Daoy (cell line): Measurements from ENCODE around the gene PLXNA4. TPM values are rescaled to one million over a fixed set of nuclear protein-coding genes. Genes with fewer than 3 reads are reported as not detected.
A peak's percentile ranks its signal among the peaks of the same experiment; 100 is the strongest.

Experiments
- DNase-seq: peaks from one replicate; pipeline ENCODE4 v3.0.0-alpha.2; 2015; ENCODE audit warnings: low read depth
- total RNA-seq: library from RNA; depleted of rRNA; stranded (reverse); fragments of >200 nt; shearing (Covaris generic); gene quantifications from 2 replicates; pipeline ENCODE4 v1.2.3, GENCODE V29; 2014

Gene PLXNA4
- total RNA-seq, 1 experiment from 2014 or later, result 0.69 TPM

GRCh38 chr7:132562690-132563089 is 13.6 kb downstream of the PLXNA4 start:
- DNase-seq, result no peak

GRCh38 chr7:132561763-132562162 is 14.5 kb downstream of the PLXNA4 start:
- no peak for DNase-seq

DNA sequence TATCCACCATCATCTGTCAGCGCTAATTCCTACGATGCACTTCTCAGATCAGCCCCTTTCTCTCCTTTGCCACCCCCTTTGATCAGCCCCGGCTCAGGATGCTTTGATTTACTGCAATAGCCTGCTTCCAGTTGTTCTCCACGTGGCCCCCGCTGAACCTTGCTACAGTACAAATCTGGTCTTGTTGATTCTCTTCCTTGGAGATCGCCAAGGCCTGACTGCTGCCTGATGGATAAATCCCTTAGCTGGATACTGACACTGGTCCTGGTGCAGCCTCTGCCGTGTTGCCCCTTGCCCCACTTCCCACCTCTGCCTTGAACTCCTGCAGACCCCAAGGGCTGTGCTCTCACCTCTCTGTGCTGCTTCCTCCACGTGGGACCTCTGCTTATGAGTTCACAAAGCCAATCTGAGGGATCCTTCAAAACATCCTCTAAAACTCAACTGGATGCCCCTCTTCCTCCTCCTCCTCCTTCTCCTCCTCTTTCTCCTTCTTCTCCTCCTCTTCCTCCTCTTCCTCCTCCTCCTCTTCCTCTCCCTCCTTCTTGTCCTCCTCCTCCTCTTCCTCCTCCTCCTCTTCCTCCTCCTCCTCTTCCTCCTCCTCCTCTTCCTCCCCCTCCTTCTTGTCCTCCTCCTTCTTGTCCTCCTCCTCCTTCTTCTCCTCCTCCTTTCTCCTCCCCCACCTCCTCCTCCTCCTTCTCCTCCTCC is 15.3 kb downstream of the PLXNA4 start:
- DNase-seq, result no peak

DNA sequence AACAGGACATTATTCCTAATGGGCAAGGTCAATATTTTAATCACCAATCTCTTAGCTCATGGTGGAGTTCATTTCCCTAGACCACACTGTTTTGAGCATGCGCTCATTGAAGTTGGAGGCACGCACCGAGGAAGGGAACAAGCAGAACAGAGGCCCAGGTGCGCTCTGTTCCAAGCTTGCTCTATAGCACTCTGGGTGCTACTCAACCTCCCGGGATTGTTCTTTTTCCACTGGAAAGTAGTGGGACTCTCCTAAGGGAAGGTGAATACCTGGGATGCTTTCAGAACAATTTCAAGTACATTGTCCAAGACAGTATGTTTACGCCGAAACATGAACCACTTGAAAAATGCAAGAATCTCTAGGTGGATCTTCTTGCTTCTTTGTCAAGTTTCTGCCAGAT is 16.2 kb downstream of the PLXNA4 start:
- no peak for DNase-seq

DNA sequence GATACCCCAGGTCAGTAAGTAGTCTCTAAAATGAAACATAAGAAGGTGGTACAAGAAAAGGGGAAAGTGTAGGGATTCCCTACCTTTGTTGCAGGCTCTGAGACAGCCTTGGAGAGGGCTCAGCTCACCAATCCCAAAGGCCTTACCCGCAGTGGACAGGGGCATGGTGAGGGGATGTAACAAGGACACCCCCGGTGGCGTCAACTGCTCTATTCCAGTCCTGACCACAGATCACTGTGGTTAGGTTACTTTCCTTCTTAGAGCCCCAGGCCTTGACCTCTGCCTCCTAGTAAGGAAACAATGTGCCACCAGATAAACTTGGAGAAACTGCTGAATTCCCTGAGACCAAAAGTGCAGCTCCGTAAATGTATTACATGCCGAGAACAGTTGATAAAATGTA is 17.5 kb downstream of the PLXNA4 start:
- DNase-seq, result no peak

- DNase-seq, result peak; percentile 59
Measured at GRCh38 chr7:132557489-132558044, 18.7 kb downstream of the PLXNA4 start.

DNA sequence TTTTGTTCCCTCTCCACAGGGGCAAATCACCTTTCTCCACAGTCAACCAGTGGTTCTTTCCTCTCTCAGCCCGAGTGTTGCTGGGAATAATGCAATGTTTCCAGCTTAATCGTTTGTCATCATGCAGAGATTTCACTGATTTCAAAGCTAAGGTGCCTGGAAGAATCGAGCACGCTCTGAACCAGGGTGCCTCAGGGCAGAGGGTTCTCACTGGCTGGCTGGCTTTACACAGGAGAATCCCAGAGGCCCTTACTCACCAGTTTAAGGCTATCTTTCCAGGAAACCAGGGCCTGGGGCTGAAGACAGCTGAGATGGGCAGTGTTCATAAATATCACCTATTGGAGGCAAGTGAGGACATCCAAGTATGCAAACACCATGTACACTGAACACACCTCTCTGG is 21.8 kb downstream of the PLXNA4 start:
- no peak for DNase-seq

DNA sequence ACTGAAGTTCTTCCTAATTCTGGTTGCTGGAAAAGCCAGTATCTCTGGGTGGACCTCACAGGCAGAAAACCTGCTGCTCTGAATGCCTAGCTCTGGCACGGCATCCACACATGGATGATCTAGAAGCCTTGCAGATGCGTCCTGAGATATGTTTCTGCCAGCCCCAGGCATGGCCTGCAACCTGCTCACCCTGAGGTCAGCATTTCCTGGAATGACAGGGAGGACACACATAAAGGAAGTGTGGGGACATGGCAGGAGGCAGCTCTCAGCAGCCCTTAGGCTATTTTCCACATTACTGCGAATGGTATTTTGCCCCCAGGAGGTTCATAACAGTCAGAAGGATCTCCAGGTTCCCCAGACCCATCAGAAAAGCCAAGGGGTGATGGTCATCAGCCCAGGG is 23.2 kb downstream of the PLXNA4 start:
- DNase-seq, result no peak

GRCh38 chr7:132551886-132552285 is 24.4 kb downstream of the PLXNA4 start:
- no peak for DNase-seq

- no peak for DNase-seq
Measured at GRCh38 chr7:132551439-132551838, 24.8 kb downstream of the PLXNA4 start.

GRCh38 chr7:132548489-132549078 is 27.7 kb downstream of the PLXNA4 start:
- peak; percentile 94 for DNase-seq

GRCh38 chr7:132547821-132548220 is 28.4 kb downstream of the PLXNA4 start:
- peak; percentile 34 for DNase-seq

- no peak for DNase-seq
Measured at GRCh38 chr7:132546366-132547127, 29.7 kb downstream of the PLXNA4 start.

DNA sequence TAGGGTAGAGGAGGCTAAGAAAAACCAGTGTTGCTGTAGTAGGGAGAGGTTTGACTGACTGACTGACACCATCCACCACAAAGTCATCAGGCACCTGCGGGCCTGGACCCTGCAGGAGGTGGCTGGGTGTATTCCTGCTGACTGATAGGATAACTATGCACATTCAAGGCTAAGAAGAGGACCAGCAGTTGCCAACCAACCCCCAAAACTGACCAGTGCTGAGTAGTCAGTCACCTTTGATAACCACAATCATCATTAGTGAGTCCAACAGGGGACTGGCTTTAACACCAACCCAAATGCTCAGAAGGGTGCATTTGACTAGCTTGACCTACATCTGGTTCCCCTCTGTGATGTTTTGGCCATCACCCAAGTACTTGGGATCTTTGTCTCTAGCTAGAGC is 30.5 kb downstream of the PLXNA4 start:
- DNase-seq, result no peak

DNA sequence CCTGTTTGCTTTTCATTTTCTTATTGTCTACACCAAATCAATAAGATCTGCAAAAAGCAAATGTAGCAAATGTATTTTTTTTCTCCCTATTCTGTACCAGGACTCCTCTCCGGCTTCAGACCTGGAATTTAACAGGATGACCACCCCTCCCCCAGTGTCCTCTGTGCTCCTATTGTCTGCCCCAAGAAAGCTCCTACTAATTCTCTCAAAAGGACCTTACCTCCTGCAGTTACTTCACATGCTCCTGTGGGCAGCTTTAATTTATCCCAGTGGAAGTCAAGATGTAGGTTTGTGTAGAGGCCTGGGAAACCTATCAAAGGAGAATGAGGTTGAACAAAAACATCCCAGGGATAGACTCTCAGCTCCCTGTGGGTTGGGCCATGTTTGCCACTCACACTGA is 31.3 kb downstream of the PLXNA4 start:
- no peak for DNase-seq

GRCh38 chr7:132544025-132544424 is 32.2 kb downstream of the PLXNA4 start:
- DNase-seq, result no peak

DNA sequence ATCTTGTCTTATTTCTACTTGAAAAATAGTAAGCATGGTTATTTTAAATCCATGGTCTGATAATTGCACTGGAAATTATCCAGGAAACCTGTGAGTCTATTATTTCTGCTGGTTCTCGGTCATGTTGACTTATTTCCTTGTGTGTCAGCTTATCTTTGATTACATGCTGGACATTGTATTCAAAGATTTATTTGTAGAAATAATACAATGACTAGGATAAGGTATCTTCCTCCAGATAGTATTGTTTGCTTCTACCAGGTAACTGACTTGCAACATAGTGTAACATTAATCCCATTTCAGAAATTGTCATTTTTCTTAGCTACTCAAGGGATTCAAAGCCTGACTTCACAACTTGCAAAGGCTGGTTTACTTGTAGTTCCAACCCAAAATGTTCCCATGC is 33.4 kb downstream of the PLXNA4 start:
- no peak for DNase-seq

GRCh38 chr7:132541656-132542055 is 34.6 kb downstream of the PLXNA4 start:
- no peak for DNase-seq

DNA sequence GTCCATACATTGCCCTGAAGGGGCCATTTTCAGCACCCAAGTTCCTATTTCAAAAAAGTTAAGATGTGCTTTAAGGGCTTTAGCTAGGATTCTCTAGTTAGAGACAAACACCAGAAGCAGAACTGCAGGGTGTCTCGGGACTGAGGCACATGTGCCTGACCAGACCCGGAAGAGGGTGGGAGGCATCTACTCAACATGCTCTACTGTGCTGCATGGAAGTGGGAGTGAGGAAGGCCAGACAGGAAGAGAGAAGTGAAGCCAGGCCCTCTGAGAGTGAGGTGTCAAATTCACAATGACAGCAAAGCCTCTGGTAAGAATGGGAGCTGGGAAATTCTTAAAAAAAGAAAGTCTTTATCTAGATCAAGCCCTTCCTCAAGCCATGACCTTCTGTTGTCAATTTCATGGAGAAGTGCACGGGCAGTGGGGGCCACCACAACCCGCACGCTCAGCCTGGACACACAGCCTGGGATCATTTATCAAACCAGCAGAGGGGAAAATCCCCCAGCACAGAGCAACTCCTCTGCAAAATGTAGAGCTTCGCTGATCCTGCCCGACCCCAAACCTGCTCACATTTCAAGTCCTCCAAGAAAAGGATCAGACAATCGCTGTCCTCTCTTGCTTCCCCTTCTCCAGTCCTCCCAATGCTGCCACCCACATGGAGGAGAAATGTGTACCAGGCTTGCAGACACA is 38.7 kb downstream of the PLXNA4 start:
- no peak for DNase-seq

DNA sequence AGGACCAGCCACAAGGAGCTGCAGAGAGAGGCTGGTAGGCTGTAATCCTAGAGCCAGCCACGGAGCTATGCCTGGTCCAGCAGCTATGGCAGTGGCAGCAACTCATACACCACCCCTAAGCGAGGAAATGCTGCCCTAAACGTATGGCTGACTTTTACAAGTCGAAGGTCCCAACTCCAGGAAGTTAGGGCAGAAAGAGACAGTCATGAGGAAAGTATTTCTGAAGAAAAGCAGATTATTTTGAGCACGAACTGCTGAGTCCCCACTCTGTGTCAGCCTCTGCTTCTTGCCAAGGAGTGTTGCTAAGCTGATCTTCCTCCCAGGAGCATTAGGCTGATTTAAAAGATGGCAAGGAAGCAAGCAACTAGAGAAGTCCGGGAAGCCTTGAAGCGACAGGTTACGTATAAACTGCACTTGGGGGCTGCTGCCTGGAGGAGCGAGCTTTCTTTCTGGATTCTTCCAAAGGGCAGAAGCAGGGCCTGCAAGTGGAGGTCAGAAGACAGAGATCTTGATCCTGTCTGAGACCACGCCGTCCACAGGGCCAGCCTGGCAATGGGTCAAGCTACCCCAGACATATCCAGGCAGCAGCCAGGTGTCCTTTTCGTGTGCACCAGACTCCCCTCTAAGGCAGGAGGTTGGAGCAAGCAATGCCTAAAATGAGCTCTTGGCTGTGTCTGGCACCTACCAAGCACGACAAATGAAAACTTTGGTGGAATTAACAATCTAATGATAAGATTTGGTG is 39.4 kb downstream of the PLXNA4 start:
- peak; percentile 71 for DNase-seq

GRCh38 chr7:132533916-132534315 is 42.4 kb downstream of the PLXNA4 start:
- DNase-seq, result no peak
